Chondrocyte (in vitro differentiated cells): Measurements from ENCODE around the gene RRAS. TPM values are rescaled to one million over a fixed set of nuclear protein-coding genes. Genes with fewer than 3 reads are reported as not detected.

ENCODE experiments used
- DNase-seq: peaks from one replicate; pipeline ENCODE4 v3.0.0; 2021; ENCODE audit warnings: mixed read lengths, low spot score
- H3K27ac Mint-ChIP-seq: one replicate; pipeline ENCODE4 v1.8.0; 2021; ENCODE audit warnings: mild to moderate bottlenecking, moderate library complexity, mixed read lengths; ENCODE audit not compliant: unreplicated experiment
- H3K27me3 Mint-ChIP-seq: 2 replicates; pipeline ENCODE4 v1.8.0; 2021; ENCODE audit warnings: low read depth, mixed read lengths
- H3K36me3 Mint-ChIP-seq: 2 replicates; pipeline ENCODE4 v1.8.0; 2021; ENCODE audit warnings: low read depth, mixed read lengths
- H3K4me1 Mint-ChIP-seq: 2 replicates; pipeline ENCODE4 v1.8.0; 2021; ENCODE audit warnings: low read depth, mild to moderate bottlenecking, mixed read lengths
- H3K4me3 Mint-ChIP-seq: one replicate; pipeline ENCODE4 v1.8.0; 2021; ENCODE audit warnings: mild to moderate bottlenecking, moderate library complexity, mixed read lengths; ENCODE audit not compliant: unreplicated experiment
- H3K9me3 Mint-ChIP-seq: 2 replicates; pipeline ENCODE4 v1.8.0; 2021; ENCODE audit warnings: low read depth, mixed read lengths
- total RNA-seq: library from RNA; stranded (reverse); gene quantifications from 3 replicates; pipeline ENCODE4 v1.2.1, GENCODE V29; 2021
- TF ChIP-seq, protein P1 (sequence below): fragments of 200-600 bp; sonication (generic); IDR thresholded peaks from 2 replicates; pipeline ENCODE4 v1.5.0; 2021; ENCODE audit warnings: antibody characterized with exemption, mild to moderate bottlenecking, moderate library complexity

RRAS gene
- total RNA-seq, 1 donor from 2014 or later: 113 TPM

- Mint-ChIP-seq H3K27me3 (no peaks in the 10 kb centered on the region), H3K4me3 (peak overlapping the region; percentile 83), H3K9me3 (no peaks in the 10 kb centered on the region), H3K4me1 (peaks cover 25% of the 10 kb centered on the region), H3K27ac (peak overlapping the region; percentile 94), H3K36me3 (peaks cover 15% of the 10 kb centered on the region)
- TF ChIP-seq, protein P1, sequence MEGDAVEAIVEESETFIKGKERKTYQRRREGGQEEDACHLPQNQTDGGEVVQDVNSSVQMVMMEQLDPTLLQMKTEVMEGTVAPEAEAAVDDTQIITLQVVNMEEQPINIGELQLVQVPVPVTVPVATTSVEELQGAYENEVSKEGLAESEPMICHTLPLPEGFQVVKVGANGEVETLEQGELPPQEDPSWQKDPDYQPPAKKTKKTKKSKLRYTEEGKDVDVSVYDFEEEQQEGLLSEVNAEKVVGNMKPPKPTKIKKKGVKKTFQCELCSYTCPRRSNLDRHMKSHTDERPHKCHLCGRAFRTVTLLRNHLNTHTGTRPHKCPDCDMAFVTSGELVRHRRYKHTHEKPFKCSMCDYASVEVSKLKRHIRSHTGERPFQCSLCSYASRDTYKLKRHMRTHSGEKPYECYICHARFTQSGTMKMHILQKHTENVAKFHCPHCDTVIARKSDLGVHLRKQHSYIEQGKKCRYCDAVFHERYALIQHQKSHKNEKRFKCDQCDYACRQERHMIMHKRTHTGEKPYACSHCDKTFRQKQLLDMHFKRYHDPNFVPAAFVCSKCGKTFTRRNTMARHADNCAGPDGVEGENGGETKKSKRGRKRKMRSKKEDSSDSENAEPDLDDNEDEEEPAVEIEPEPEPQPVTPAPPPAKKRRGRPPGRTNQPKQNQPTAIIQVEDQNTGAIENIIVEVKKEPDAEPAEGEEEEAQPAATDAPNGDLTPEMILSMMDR: no peak
- no peak for DNase-seq
Observed at GRCh38 chr19:49594157-49594992, 45.6 kb downstream of the RRAS start.

DNA sequence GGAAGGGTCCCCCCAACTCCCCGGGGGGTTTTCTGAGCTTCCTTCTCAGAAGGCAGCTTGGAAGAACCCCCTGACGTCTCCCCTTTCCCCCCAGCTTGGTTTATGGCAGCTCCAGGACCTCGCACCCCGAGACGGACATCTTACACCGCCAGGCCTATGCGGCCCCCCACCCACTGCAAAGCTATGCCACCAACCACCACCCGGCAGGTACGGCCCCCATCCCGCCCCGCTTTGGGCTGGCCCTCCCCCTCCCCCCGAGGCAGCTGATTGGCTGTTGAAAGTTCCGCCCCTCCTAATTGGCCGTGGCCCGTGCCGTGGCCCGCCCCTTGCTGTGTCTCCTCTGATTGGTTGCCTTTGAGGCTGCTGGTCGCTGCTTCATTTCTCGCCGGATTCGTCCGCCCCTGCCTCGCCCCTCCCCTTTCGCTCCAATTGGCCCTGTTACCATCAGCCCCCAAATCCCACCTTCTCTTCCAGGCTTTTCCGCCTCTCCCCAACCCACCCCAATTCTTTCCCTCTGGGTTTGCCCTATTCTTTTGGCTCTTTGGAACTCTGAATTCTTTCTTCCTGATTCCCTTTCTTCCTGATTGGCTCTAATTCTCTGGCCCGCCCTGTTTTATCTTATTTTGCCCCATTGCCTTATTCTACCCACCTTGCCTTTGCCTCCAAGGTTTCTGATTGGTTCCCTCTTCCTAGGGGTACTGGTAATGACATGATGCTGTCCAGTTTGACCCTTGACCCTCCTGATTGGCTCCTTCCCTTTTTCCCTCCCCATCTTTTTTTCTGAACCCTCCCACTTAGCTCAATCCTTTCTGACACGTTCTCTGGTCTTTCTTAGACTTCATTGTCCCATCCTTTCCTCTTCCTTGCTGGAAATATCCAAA, 46.5 kb downstream of the RRAS start:
- H3K9me3 Mint-ChIP-seq: no peaks in the 10 kb centered on the region
- peak; percentile 97 for DNase-seq
- H3K4me1 Mint-ChIP-seq: peaks cover 25% of the 10 kb centered on the region
- TF ChIP-seq, protein P1: no peak
- no peaks in the 10 kb centered on the region for H3K27me3 Mint-ChIP-seq
- peak overlapping the region; percentile 94 for H3K27ac Mint-ChIP-seq
- H3K4me3 Mint-ChIP-seq: peak overlapping the region; percentile 83
- H3K36me3 Mint-ChIP-seq: peaks cover 13% of the 10 kb centered on the region

- Mint-ChIP-seq H3K36me3 (peaks cover 11% of the 10 kb centered on the region), H3K4me1 (peaks cover 25% of the 10 kb centered on the region), H3K9me3 (no peaks in the 10 kb centered on the region), H3K27ac (peak overlapping the region; percentile 94), H3K4me3 (peak overlapping the region; percentile 83), H3K27me3 (no peaks in the 10 kb centered on the region)
- no peak for DNase-seq
- TF ChIP-seq, protein P1: no peak
Observed at GRCh38 chr19:49592486-49593232, 47.3 kb downstream of the RRAS start.

DNA sequence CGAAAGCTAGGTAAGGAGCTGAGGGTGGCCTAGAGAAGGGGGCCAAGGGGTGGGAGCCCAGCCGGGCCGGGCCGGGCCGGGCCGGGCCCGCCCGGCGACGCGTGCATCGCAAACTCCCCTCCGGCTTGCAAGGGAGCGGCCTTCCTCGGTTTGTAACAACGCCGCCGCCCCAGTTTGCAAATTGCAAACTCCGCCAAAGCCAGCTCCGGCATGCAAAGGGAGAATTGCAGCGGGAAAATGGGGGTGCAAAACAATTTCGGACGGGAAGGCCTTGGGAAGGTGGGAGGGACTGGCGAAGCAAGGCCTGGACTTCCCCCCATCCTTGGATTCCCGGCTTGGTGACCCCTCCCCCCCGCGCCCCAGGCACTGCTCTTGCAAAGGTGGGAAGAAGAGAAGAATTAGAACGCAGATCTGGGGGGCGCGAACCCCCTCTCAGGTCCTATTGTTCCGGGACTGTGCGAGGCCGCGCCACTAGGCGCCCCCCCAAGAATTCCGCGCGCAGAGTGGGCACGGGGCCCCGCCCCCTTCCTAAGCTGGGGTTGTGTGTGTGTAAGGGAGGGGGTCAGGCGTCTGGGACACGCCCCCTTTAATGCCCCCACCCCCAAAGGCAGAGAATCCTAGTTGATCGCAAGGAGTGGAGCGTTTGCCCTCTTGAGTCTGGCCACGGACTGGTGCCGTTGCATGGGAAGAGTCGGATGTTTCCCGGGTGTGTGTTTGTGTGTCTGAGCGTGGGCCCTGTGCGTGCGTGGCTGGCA, 48.0 kb downstream of the RRAS start:
- H3K4me3 Mint-ChIP-seq: peak overlapping the region; percentile 83
- H3K36me3 Mint-ChIP-seq: peaks cover 11% of the 10 kb centered on the region
- TF ChIP-seq, protein P1: no peak
- H3K9me3 Mint-ChIP-seq: no peaks in the 10 kb centered on the region
- H3K27me3 Mint-ChIP-seq: no peaks in the 10 kb centered on the region
- H3K27ac Mint-ChIP-seq: peak overlapping the region; percentile 94
- DNase-seq: no peak
- H3K4me1 Mint-ChIP-seq: peaks cover 25% of the 10 kb centered on the region
